Measurements from ENCODE around the gene SLC29A3.

Gene SLC29A3

GRCh38 chr10:71393841-71394475, 74.9 kb downstream of the SLC29A3 start:
- no peak for DNase-seq (ENCODE audit: low spot score)

- DNase-seq (ENCODE audit: low spot score), result no peak
Observed at GRCh38 chr10:71394926-71395562, 76.0 kb downstream of the SLC29A3 start.

GRCh38 chr10:71395621-71396020, 76.6 kb downstream of the SLC29A3 start:
- DNase-seq (ENCODE audit: low spot score), result no peak

- DNase-seq (ENCODE audit: low spot score), result no peak
Observed at GRCh38 chr10:71396084-71396710, 77.1 kb downstream of the SLC29A3 start.

GRCh38 chr10:71396711-71397295, 77.7 kb downstream of the SLC29A3 start, which contains the start of gene CDH23:
Gene CDH23 (plus strand): TSS chr10:71396920. CDS start chr10:71439832, 42,912 bp downstream.
- no peak for DNase-seq (ENCODE audit: low spot score)

- no peak for DNase-seq (ENCODE audit: low spot score)
Observed at GRCh38 chr10:71397296-71398212, 78.5 kb downstream of the SLC29A3 start.

GRCh38 chr10:71398976-71399375, 79.9 kb downstream of the SLC29A3 start:
- DNase-seq (ENCODE audit: low spot score), result no peak

GRCh38 chr10:71399946-71400345, 80.9 kb downstream of the SLC29A3 start:
- no peak for DNase-seq (ENCODE audit: low spot score)

- no peak for DNase-seq (ENCODE audit: low spot score)
Observed at GRCh38 chr10:71401056-71401455, 82.0 kb downstream of the SLC29A3 start.

GRCh38 chr10:71402005-71402404, 82.9 kb downstream of the SLC29A3 start:
- DNase-seq (ENCODE audit: low spot score), result no peak

GRCh38 chr10:71404503-71405295, 85.6 kb downstream of the SLC29A3 start:
- no peak for DNase-seq (ENCODE audit: low spot score)

GRCh38 chr10:71406878-71407277, 87.8 kb downstream of the SLC29A3 start:
- no peak for DNase-seq (ENCODE audit: low spot score)

GRCh38 chr10:71408436-71409225, 89.6 kb downstream of the SLC29A3 start:
- DNase-seq (ENCODE audit: low spot score), result no peak

GRCh38 chr10:71409516-71410104, 90.6 kb downstream of the SLC29A3 start:
- no peak for DNase-seq (ENCODE audit: low spot score)
